Vagina (tissue), 2 donors: ENCODE data around the gene RHEB.

ENCODE experiments used
- CTCF ChIP-seq, 3 experiments: fragments of 450-650 bp in 2 of 3; fragments of 200-600 bp in 1 of 3; sonication (generic) in 1 of 3; IDR thresholded peaks; one replicate each; pipeline ENCODE4 v1.5.1; 2017 to 2019; ENCODE audit warnings: antibody characterized with exemption in 3 of 3, mild to moderate bottlenecking in 2 of 3, moderate library complexity in 2 of 3
- POLR2A ChIP-seq, 2 donors: fragments of 450-650 bp; IDR thresholded peaks; one replicate each; pipeline ENCODE4 v1.6.1; 2017; ENCODE audit warnings: antibody characterized with exemption in 2 of 2, mild to moderate bottlenecking in 2 of 2, moderate library complexity in 2 of 2
- POLR2AphosphoS5 ChIP-seq, 2 donors: sonication (generic); formaldehyde crosslinking; IDR thresholded peaks; one replicate each; pipeline ENCODE4 v1.9.0; 2017; ENCODE audit warnings: antibody characterized with exemption in 2 of 2, mild to moderate bottlenecking in 2 of 2, low read depth in 1 of 2; ENCODE audit not compliant: insufficient read depth in 1 of 2

GRCh38 chr7:151440799-151441445, 78.8 kb downstream of the RHEB start:
- TF ChIP-seq CTCF (IDR thresholded peaks at IDR 0.05) (no peak), POLR2AphosphoS5 (IDR thresholded peaks at IDR 0.05; ENCODE audit: insufficient read depth in 1 of 2, low read depth in 1 of 2) (peak in 1 of 2 donors; percentile 48), POLR2A (IDR thresholded peaks at IDR 0.05) (no peak)
